NCI-H460 (cell line): ENCODE measurements around the gene PRKAR1B. TPM values are rescaled to one million over a fixed set of nuclear protein-coding genes. Genes with fewer than 3 reads are reported as not detected.
"Not testable (repeated sequence)": the region's sequence is repeated elsewhere in the genome, so short reads cannot be mapped to it uniquely, and the experiment has no call there.

Source experiments
- DNase-seq: peaks from one replicate; pipeline ENCODE4 v3.0.0-alpha.2; 2016; ENCODE audit warnings: low read depth; ENCODE audit errors: extremely low read depth
- total RNA-seq: library from RNA; depleted of rRNA; stranded (reverse); fragments of >200 nt; shearing (Covaris generic); gene quantifications from 2 replicates; pipeline ENCODE4 v1.2.3, GENCODE V29; 2014

The PRKAR1B gene
- total RNA-seq, 1 experiment from 2014 or later: 7.4 TPM

- DNase-seq: no peak
These were observed 32.5 kb upstream of the PRKAR1B start for GRCh38 chr7:759569-759968.

- no peak for DNase-seq
These were observed 30.7 kb upstream of the PRKAR1B start for GRCh38 chr7:757741-758163.

- no peak for DNase-seq
These were observed 30.0 kb upstream of the PRKAR1B start for GRCh38 chr7:756928-757560.

- no peak for DNase-seq
These were observed 29.3 kb upstream of the PRKAR1B start for GRCh38 chr7:756231-756927.

DNA sequence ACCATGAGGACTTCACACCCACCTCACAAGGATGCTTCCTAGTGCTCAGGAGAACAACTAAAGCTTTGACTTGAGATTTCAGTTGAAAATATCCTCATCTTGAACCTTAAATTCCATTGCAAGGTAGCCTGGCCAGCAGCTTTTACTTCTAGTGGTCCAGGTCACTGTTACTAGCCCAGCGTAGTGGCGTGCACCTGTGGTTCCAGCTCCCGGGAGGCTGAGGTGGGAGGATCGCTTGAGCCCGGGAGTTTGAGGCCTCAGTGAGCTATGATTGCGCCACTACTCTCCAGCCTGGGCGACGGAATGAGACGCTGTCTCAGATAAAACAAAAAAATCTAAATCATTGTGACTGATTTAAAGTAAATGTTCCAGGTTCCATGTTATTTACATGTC is 28.3 kb upstream of the PRKAR1B start:
- no peak for DNase-seq

DNA sequence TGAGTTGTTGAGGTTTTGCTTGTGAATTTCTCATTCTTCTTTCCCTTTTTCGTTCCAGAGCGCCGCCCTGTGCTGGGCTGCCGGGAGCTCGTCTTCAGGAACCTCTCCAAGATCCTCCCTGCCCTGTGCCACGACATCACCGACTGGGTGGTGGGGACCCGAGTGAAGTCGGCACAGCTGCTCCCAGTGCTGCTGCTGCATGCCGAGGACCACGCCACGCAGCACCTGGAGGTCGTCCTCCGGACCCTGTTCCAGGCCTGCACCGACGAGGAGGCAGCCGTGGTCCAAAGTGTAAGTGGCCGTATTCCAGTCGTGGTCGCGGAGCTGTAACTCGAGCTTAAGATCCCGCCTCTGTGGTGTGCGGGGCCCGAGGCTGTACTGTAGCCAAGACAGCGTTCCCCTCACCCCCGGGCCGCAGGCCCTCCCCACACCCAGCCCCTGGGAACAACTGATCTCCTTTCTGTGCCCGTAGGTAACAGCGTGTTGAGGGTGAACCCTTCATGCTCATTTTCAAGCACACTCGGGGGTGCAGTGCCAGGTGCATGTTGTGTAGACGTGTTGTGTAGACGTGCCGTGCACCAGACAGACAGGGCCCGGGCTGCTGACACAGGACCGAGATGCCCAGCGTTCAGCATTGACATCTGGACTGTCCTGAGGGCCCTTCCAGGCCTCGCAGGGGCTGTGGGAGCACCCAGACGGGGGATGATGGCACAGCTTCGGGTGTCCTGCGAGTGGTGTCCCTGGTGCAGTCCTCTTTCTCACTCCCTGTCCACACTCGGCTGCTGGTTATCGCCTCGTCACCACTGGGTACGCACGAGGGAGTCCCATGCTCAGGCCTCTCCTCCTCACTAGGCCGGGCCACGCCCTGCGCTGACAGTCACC is 27.7 kb upstream of the PRKAR1B start:
- DNase-seq: no peak

GRCh38 chr7:753190-753589 is 26.1 kb upstream of the PRKAR1B start:
- no peak for DNase-seq

GRCh38 chr7:752256-752655 is 25.2 kb upstream of the PRKAR1B start:
- not testable (repeated sequence) for DNase-seq

- no peak for DNase-seq
These were observed 24.7 kb upstream of the PRKAR1B start for GRCh38 chr7:751826-752225.

DNA sequence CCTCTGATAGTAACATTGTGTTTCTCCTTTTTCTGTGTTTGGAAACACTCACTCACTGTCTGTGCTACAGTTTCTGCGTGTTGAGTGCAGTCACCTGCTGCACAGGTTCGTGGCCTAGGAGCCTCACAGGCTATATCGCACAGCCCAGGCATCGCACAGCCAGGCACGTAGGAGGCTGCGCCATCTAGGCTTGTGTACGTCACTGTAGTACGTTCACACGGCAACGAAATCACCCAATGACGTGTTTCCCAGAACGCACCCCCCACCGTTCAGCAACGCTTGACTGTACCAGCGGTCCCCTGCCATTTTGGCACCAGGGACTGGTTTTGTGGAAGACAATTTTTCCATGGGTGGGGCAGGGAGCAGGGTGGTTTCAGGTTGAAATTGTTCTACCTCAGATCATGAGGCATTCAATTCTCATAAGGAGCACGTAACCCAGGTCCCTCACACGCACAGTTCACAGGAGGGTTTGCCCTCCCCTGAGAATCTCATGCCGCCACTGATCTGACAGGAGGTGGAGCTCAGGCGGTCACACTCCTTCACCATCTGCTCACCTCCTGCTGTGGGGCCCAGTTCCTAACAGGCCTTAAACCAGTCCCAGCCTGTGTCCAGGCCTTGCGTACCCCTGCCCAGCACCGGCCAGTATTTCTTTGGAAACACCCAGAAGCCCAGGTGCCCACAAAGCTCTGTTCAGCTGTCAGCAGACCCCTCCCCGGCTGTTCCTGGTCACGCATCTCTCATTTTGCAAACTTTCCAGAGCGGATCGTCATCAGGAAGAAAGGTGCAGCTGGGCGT is 23.2 kb upstream of the PRKAR1B start:
- DNase-seq: no peak

DNA sequence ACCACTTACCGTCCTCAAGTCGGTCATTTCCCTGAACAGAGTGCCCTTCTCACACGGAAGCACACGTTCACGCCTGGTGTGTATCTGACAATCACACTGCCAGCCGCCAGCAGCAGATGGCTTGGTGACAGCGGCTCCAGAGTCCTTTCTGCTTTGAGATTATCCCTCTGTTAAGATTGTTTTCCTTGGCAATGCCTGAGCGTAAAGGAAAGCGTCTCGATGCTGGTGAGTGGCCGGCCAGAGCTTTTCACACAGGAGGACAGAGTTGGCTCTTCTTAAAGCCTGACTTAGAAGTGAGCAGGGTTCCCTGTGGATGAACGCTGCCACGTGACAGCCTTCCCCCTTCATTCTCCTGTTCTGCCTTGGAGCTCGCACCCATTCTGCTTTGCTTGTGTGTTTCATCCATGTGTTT is 22.1 kb upstream of the PRKAR1B start:
- DNase-seq: no peak

- DNase-seq: no peak
These were observed 21.4 kb upstream of the PRKAR1B start for GRCh38 chr7:748446-748845.

GRCh38 chr7:747186-747585 is 20.1 kb upstream of the PRKAR1B start:
- DNase-seq: no peak

- no peak for DNase-seq
These were observed 19.3 kb upstream of the PRKAR1B start for GRCh38 chr7:746155-747061.

- DNase-seq: no peak
These were observed 18.5 kb upstream of the PRKAR1B start for GRCh38 chr7:745431-746154.

GRCh38 chr7:744854-745430 is 17.9 kb upstream of the PRKAR1B start:
- DNase-seq: no peak

GRCh38 chr7:744128-744520 is 17.0 kb upstream of the PRKAR1B start:
- DNase-seq: not testable (repeated sequence)

- not testable (repeated sequence) for DNase-seq
These were observed 16.5 kb upstream of the PRKAR1B start for GRCh38 chr7:743341-744127.
